ENCODE data around the gene CASZ1.

The CASZ1 gene

GRCh38 chr1:10773376-10773775, 23.1 kb downstream of the CASZ1 start:
- TF ChIP-seq ZFX (IDR thresholded peaks at IDR 0.05; ENCODE audit: borderline replicate concordance) (no peak), CTCF (IDR thresholded peaks at IDR 0.05) (no peak)

GRCh38 chr1:10772711-10773110, 23.7 kb downstream of the CASZ1 start:
- no peak overlapping the region for H3K27ac ChIP-seq
- TF ChIP-seq ZFX (IDR thresholded peaks at IDR 0.05; ENCODE audit: borderline replicate concordance) (no peak), CTCF (IDR thresholded peaks at IDR 0.05) (no peak)

More at GRCh38 chr1:10773376-10773775, 23.1 kb downstream of the CASZ1 start:
- no peak overlapping the region for H3K27ac ChIP-seq

- no peak for TF ChIP-seq CTCF (IDR thresholded peaks at IDR 0.05)
- TF ChIP-seq ZFX (IDR thresholded peaks at IDR 0.05; ENCODE audit: borderline replicate concordance), result no peak
- no peak overlapping the region for H3K27ac ChIP-seq
These were observed 24.7 kb downstream of the CASZ1 start for GRCh38 chr1:10771789-10772188.

GRCh38 chr1:10768552-10768951, 27.9 kb downstream of the CASZ1 start:
- 0 out of 2 replicates have a peak overlapping the region, but pooled peaks have one; percentile 18 for H3K27ac ChIP-seq
- TF ChIP-seq ZFX (IDR thresholded peaks at IDR 0.05; ENCODE audit: borderline replicate concordance), result no peak
- no peak for TF ChIP-seq CTCF (IDR thresholded peaks at IDR 0.05)

GRCh38 chr1:10767282-10767681, 29.2 kb downstream of the CASZ1 start:
- no peak for TF ChIP-seq ZFX (IDR thresholded peaks at IDR 0.05; ENCODE audit: borderline replicate concordance)
- TF ChIP-seq CTCF (IDR thresholded peaks at IDR 0.05), result no peak
- peak overlapping the region; percentile 53 for H3K27ac ChIP-seq

- peak overlapping the region; percentile 53 for H3K27ac ChIP-seq
- no peak for TF ChIP-seq CTCF (IDR thresholded peaks at IDR 0.05)
- TF ChIP-seq ZFX (IDR thresholded peaks at IDR 0.05; ENCODE audit: borderline replicate concordance), result no peak
These were observed 30.5 kb downstream of the CASZ1 start for GRCh38 chr1:10765734-10766478.

- no peak for TF ChIP-seq ZFX (IDR thresholded peaks at IDR 0.05; ENCODE audit: borderline replicate concordance)
- no peak for TF ChIP-seq CTCF (IDR thresholded peaks at IDR 0.05)
- H3K27ac ChIP-seq, result peak overlapping the region; percentile 53
These were observed 31.1 kb downstream of the CASZ1 start for GRCh38 chr1:10765304-10765703.
